H9 (cell line): Measurements from ENCODE around the gene DGKB. TPM values are rescaled to one million over a fixed set of nuclear protein-coding genes. Genes with fewer than 3 reads are reported as not detected.

Experiments used
- DNase-seq: peaks from one replicate; pipeline ENCODE4 v3.0.0-alpha.2; 2017
- H2AFZ ChIP-seq: one replicate; pipeline ENCODE4 v1.6.1; 2013; ENCODE audit warnings: mild to moderate bottlenecking, low read length, control low read depth, moderate library complexity
- H2AK5ac ChIP-seq: 2 replicates; pipeline ENCODE4 v1.6.1; 2013; ENCODE audit warnings: low read length, control low read depth, mixed read lengths; ENCODE audit not compliant: insufficient read length
- H2BK120ac ChIP-seq: one replicate; pipeline ENCODE4 v1.6.1; 2013; ENCODE audit warnings: low read depth, mild to moderate bottlenecking, low read length, control low read depth, inconsistent platforms; ENCODE audit not compliant: poor library complexity, severe bottlenecking
- H2BK12ac ChIP-seq: 2 replicates; pipeline ENCODE4 v1.6.1; 2013; ENCODE audit warnings: low read length, control low read depth, mixed read lengths, low read depth; ENCODE audit not compliant: insufficient read length
- H2BK15ac ChIP-seq: 2 replicates; pipeline ENCODE4 v1.6.1; 2013; ENCODE audit warnings: low read depth, low read length, control low read depth
- H2BK20ac ChIP-seq: one replicate; pipeline ENCODE4 v1.6.1; 2013; ENCODE audit warnings: low read depth, mild to moderate bottlenecking, low read length, control low read depth, inconsistent platforms; ENCODE audit not compliant: poor library complexity, severe bottlenecking
- H2BK5ac ChIP-seq: 2 replicates; pipeline ENCODE4 v1.6.1; 2013; ENCODE audit warnings: low read length, control low read depth, mixed read lengths; ENCODE audit not compliant: insufficient read length
- H3K14ac ChIP-seq: 2 replicates; pipeline ENCODE4 v1.6.1; 2013; ENCODE audit warnings: low read length, control low read depth; ENCODE audit not compliant: insufficient read depth
- H3K18ac ChIP-seq: 2 replicates; pipeline ENCODE4 v1.6.1; 2013; ENCODE audit warnings: low read depth, mild to moderate bottlenecking, mixed read lengths, low read length, control low read depth; ENCODE audit not compliant: insufficient read length
- H3K23ac ChIP-seq: 2 replicates; pipeline ENCODE4 v1.6.1; 2013; ENCODE audit warnings: low read length, control low read depth, mixed read lengths, low read depth; ENCODE audit not compliant: insufficient read length
- H3K23me2 ChIP-seq: 2 replicates; pipeline ENCODE4 v1.6.1; 2013; ENCODE audit warnings: low read depth, mild to moderate bottlenecking, mixed read lengths, low read length, control low read depth; ENCODE audit not compliant: insufficient read length, poor library complexity, severe bottlenecking
- H3K27ac ChIP-seq: 2 replicates; pipeline ENCODE4 v1.5.1; 2013; ENCODE audit warnings: low read length, control low read depth, mixed read lengths, low read depth; ENCODE audit not compliant: insufficient read length
- H3K27me3 ChIP-seq: 2 replicates; pipeline ENCODE4 v1.6.1; 2013; ENCODE audit warnings: low read length, control low read depth, inconsistent platforms; ENCODE audit not compliant: insufficient read depth
- H3K4ac ChIP-seq: 2 replicates; pipeline ENCODE4 v1.6.1; 2013; ENCODE audit warnings: low read depth, mild to moderate bottlenecking, control low read depth, inconsistent platforms, low read length, moderate library complexity
- H3K4me1 ChIP-seq: 2 replicates; pipeline ENCODE4 v1.6.1; 2013; ENCODE audit warnings: low read length, control low read depth, inconsistent platforms; ENCODE audit not compliant: insufficient read depth
- H3K4me2 ChIP-seq: 2 replicates; pipeline ENCODE4 v1.6.1; 2013; ENCODE audit warnings: low read length, control low read depth, mixed read lengths; ENCODE audit not compliant: insufficient read length, insufficient read depth
- H3K56ac ChIP-seq: 2 replicates; pipeline ENCODE4 v1.6.1; 2013; ENCODE audit warnings: low read depth, mild to moderate bottlenecking, mixed read lengths, low read length, control low read depth; ENCODE audit not compliant: insufficient read length
- H3K79me1 ChIP-seq: 2 replicates; pipeline ENCODE4 v1.6.1; 2013; ENCODE audit warnings: low read depth, mild to moderate bottlenecking, moderate library complexity, low read length, control low read depth, inconsistent platforms; ENCODE audit not compliant: insufficient read depth, poor library complexity, severe bottlenecking
- H3K79me2 ChIP-seq: 2 replicates; pipeline ENCODE4 v1.6.1; 2013; ENCODE audit warnings: low read length, control low read depth, inconsistent platforms; ENCODE audit not compliant: insufficient read depth
- H3K9ac ChIP-seq: 2 replicates; pipeline ENCODE4 v1.6.1; 2013; ENCODE audit warnings: low read length, control low read depth, mixed read lengths; ENCODE audit not compliant: insufficient read length; ENCODE audit errors: extremely low read depth
- H3K9me3 ChIP-seq: one replicate; pipeline ENCODE4 v1.6.1; 2013; ENCODE audit warnings: low read depth, low read length, inconsistent platforms; ENCODE audit not compliant: control insufficient read depth
- H3T11ph ChIP-seq: one replicate; pipeline ENCODE4 v1.6.1; 2013; ENCODE audit warnings: mild to moderate bottlenecking, low read length, control low read depth, inconsistent platforms
- H4K20me1 ChIP-seq: one replicate; pipeline ENCODE4 v1.6.1; 2013; ENCODE audit not compliant: control insufficient read depth, insufficient read length, insufficient read depth
- H4K5ac ChIP-seq: 2 replicates; pipeline ENCODE4 v1.6.1; 2013; ENCODE audit warnings: low read depth, mild to moderate bottlenecking, mixed read lengths, low read length, control low read depth; ENCODE audit not compliant: insufficient read length
- H4K8ac ChIP-seq: replicated peaks from 2 replicates; pipeline ENCODE4 v1.6.1; 2013; ENCODE audit warnings: low read length, control low read depth, mixed read lengths, low read depth; ENCODE audit not compliant: insufficient read length
- H4K91ac ChIP-seq: 2 replicates; pipeline ENCODE4 v1.6.1; 2013; ENCODE audit warnings: low read depth, mild to moderate bottlenecking, moderate library complexity, mixed read lengths, low read length, control low read depth; ENCODE audit not compliant: insufficient read length
- H3K27ac Mint-ChIP-seq, 3 experiments: 2 replicates in 2 of 3; 3 replicates in 1 of 3; pipeline ENCODE4 v1.8.0; 2020 to 2021; ENCODE audit warnings: mixed read lengths in 3 of 3, mild to moderate bottlenecking in 1 of 3, moderate library complexity in 1 of 3
- H3K27me3 Mint-ChIP-seq: 2 replicates; pipeline ENCODE4 v1.8.0; 2021; ENCODE audit warnings: low read depth, mild to moderate bottlenecking, moderate library complexity, mixed read lengths
- H3K36me3 Mint-ChIP-seq, 3 experiments: 2 replicates in 2 of 3; 3 replicates in 1 of 3; pipeline ENCODE4 v1.8.0; 2020 to 2021; ENCODE audit warnings: low read depth in 3 of 3, mixed read lengths in 3 of 3; ENCODE audit not compliant: insufficient read depth in 1 of 3
- H3K4me1 Mint-ChIP-seq, 2 experiments: 2 replicates each; pipeline ENCODE4 v1.8.0; 2020; ENCODE audit warnings: mixed read lengths in 2 of 2
- H3K4me3 Mint-ChIP-seq, 2 experiments: 2 replicates in 1 of 2; 3 replicates in 1 of 2; pipeline ENCODE4 v1.8.0; 2020 to 2021; ENCODE audit warnings: mild to moderate bottlenecking in 2 of 2, mixed read lengths in 2 of 2, moderate library complexity in 1 of 2
- H3K9me3 Mint-ChIP-seq, 2 experiments: 2 replicates in 1 of 2; 3 replicates in 1 of 2; pipeline ENCODE4 v1.8.0; 2020; ENCODE audit warnings: mild to moderate bottlenecking in 2 of 2, mixed read lengths in 2 of 2, moderate library complexity in 1 of 2
- CTCF ChIP-seq: fragments of 200-600 bp; sonication (generic); conservative IDR thresholded peaks from 3 replicates; pipeline ENCODE4 v1.8.0; 2021; ENCODE audit warnings: antibody characterized with exemption, mild to moderate bottlenecking
- WGBS: extraction: QIAGEN DNeasy Blood & Tissue Kit; methylation state at CpG from one replicate; pipeline ENCODE4 v1.1.7; 2013; ENCODE audit warnings: missing lambda C conversion rate, low lambda C conversion rate, mixed read lengths; ENCODE audit not compliant: insufficient read length; ENCODE audit errors: extremely low coverage; 5-methylcytosine and 5-hydroxymethylcytosine counted together
- total RNA-seq: library from RNA; stranded (reverse); gene quantifications from 2 replicates; pipeline ENCODE4 v1.2.1, GENCODE V29; 2021

DGKB gene
- total RNA-seq, 1 experiment from 2014 or later, result 0.26 TPM

- Histone ChIP-seq H3K79me1 (no peaks in the 10 kb centered on the region), H4K20me1 (no peaks in the 10 kb centered on the region), H2AK5ac (no peak overlapping the region), H3K4me2 (no peak overlapping the region), H3K14ac (no peak overlapping the region), H3K9ac (no peak overlapping the region), H3K27me3 (no peaks in the 10 kb centered on the region), H3K9me3 (no peaks in the 10 kb centered on the region), H2BK20ac (no peak overlapping the region), H3K23me2 (no peaks in the 10 kb centered on the region), H3K56ac (no peak overlapping the region), H4K91ac (no peak overlapping the region), H3T11ph (no peak overlapping the region), H3K79me2 (no peaks in the 10 kb centered on the region), H3K4ac (no peak overlapping the region), H3K4me1 (no peaks in the 10 kb centered on the region; the same call in 1 of the 2 replicates), H2BK120ac (no peak overlapping the region), H2BK5ac (no peak overlapping the region), H4K5ac (no peak overlapping the region), H3K18ac (no peak overlapping the region), H2BK15ac (no peak overlapping the region), H3K27ac (no peak overlapping the region), H2BK12ac (no peak overlapping the region), H4K8ac (no peak overlapping the region), H3K23ac (no peak overlapping the region), H2AFZ (no peak overlapping the region)
- no peaks in the 10 kb centered on the region; a peak in 2 of 5 replicates for H3K9me3 Mint-ChIP-seq
- peak; percentile 55 for DNase-seq
- H3K27me3 Mint-ChIP-seq, result no peaks in the 10 kb centered on the region
- peaks cover 3 to 5% of the 10 kb centered on the region in 2 experiments; a peak in 2 of 4 replicates for H3K4me1 Mint-ChIP-seq
- TF ChIP-seq CTCF, result peak; percentile 94
- no peak overlapping the region for H3K4me3 Mint-ChIP-seq
- no peak overlapping the region for H3K27ac Mint-ChIP-seq
- no CpG with 5 or more reads among the region's 13 CpGs for WGBS
- peaks cover 0 to 4% (median 2%) of the 10 kb centered on the region in 3 experiments; a peak in 2 of 7 replicates for H3K36me3 Mint-ChIP-seq
Measured at GRCh38 chr7:14457568-14458453, 444.7 kb downstream of the DGKB start.
